Central memory CD8-positive, alpha-beta T cell (primary cell): ENCODE data around the gene ADAMTS10.
"Not testable (repeated sequence)": the region's sequence is repeated elsewhere in the genome, so short reads cannot be mapped to it uniquely, and the experiment has no call there.

Experiments used
- ATAC-seq: fragments of 150-1000 bp; cut with Tn5 transposase; replicated peaks from 2 replicates; pipeline ENCODE4 v1.10.0; 2022; ENCODE audit warnings: mild to moderate bottlenecking, moderate FRiP score, moderate number of reproducible peaks; ENCODE audit not compliant: poor library complexity, severe bottlenecking; ENCODE audit errors: extremely low read depth
- DNase-seq, 2 donors: peaks; one replicate each; pipeline ENCODE4 v3.0.0; 2021; ENCODE audit warnings: low spot score in 2 of 2
- H3K27ac Mint-ChIP-seq: one replicate; pipeline ENCODE4 v1.8.0; 2022; ENCODE audit warnings: low read depth, mild to moderate bottlenecking, moderate library complexity, mixed read lengths
- H3K27me3 Mint-ChIP-seq: one replicate; pipeline ENCODE4 v1.8.0; 2022; ENCODE audit warnings: mixed read lengths
- H3K36me3 Mint-ChIP-seq: one replicate; pipeline ENCODE4 v1.8.0; 2022; ENCODE audit warnings: mild to moderate bottlenecking, moderate library complexity, mixed read lengths; ENCODE audit not compliant: insufficient read depth
- H3K4me1 Mint-ChIP-seq: one replicate; pipeline ENCODE4 v1.8.0; 2022; ENCODE audit warnings: mixed read lengths
- H3K4me3 Mint-ChIP-seq: one replicate; pipeline ENCODE4 v1.8.0; 2022; ENCODE audit warnings: mild to moderate bottlenecking, moderate library complexity, mixed read lengths
- H3K9me3 Mint-ChIP-seq: one replicate; pipeline ENCODE4 v1.8.0; 2022; ENCODE audit warnings: mixed read lengths

ADAMTS10 gene

GRCh38 chr19:8578642-8579265, 31.8 kb downstream of the ADAMTS10 start:
- Mint-ChIP-seq H3K27me3 (no peaks in the 10 kb centered on the region), H3K27ac (peak overlapping the region; percentile 79), H3K4me3 (peak overlapping the region; percentile 81), H3K9me3 (no peaks in the 10 kb centered on the region), H3K4me1 (peaks cover 55% of the 10 kb centered on the region), H3K36me3 (peaks cover 31% of the 10 kb centered on the region)
- no peak for ATAC-seq
- DNase-seq: peak; percentile 74 to 83

- H3K36me3 Mint-ChIP-seq: peaks cover 33% of the 10 kb centered on the region
- H3K9me3 Mint-ChIP-seq: no peaks in the 10 kb centered on the region
- no peak overlapping the region for H3K27ac Mint-ChIP-seq
- ATAC-seq: no peak
- peaks cover 63% of the 10 kb centered on the region for H3K4me1 Mint-ChIP-seq
- no peaks in the 10 kb centered on the region for H3K27me3 Mint-ChIP-seq
- DNase-seq: no peak
- peak overlapping the region; percentile 81 for H3K4me3 Mint-ChIP-seq
Measured at GRCh38 chr19:8577741-8578140, 32.8 kb downstream of the ADAMTS10 start.

GRCh38 chr19:8577247-8577646, 33.3 kb downstream of the ADAMTS10 start, which contains the start of gene MYO1F:
Gene MYO1F (minus strand): TSS chr19:8577442. CDS start chr19:8577309, 133 bp downstream.
- Mint-ChIP-seq H3K9me3 (no peaks in the 10 kb centered on the region), H3K4me3 (peak within 1 kb of the TSS; percentile 81), H3K27me3 (no peaks in the 10 kb centered on the region), H3K4me1 (peaks cover 68% of the 10 kb centered on the region), H3K36me3 (peaks cover 33% of the 10 kb centered on the region), H3K27ac (peak within 1 kb of the TSS; percentile 76)
- DNase-seq (no peak), ATAC-seq (no peak)

- DNase-seq (no peak), ATAC-seq (peak; percentile 21)
- Mint-ChIP-seq H3K27ac (peak overlapping the region; percentile 76), H3K36me3 (peaks cover 33% of the 10 kb centered on the region), H3K27me3 (no peaks in the 10 kb centered on the region), H3K4me3 (peak overlapping the region; percentile 81), H3K9me3 (no peaks in the 10 kb centered on the region), H3K4me1 (peaks cover 72% of the 10 kb centered on the region)
Measured at GRCh38 chr19:8576273-8576993, 34.1 kb downstream of the ADAMTS10 start.

- Mint-ChIP-seq H3K4me3 (peak overlapping the region; percentile 81), H3K36me3 (peaks cover 37% of the 10 kb centered on the region), H3K9me3 (no peaks in the 10 kb centered on the region), H3K27me3 (no peaks in the 10 kb centered on the region), H3K27ac (peak overlapping the region; percentile 76), H3K4me1 (peaks cover 74% of the 10 kb centered on the region)
- DNase-seq (peak; percentile 33 to 47), ATAC-seq (peak; percentile 47)
Measured at GRCh38 chr19:8575467-8575997, 35.0 kb downstream of the ADAMTS10 start.

GRCh38 chr19:8574619-8574922, 35.9 kb downstream of the ADAMTS10 start:
- not testable (repeated sequence) for H3K27me3 Mint-ChIP-seq, DNase-seq, H3K9me3 Mint-ChIP-seq, ATAC-seq
- H3K4me1 Mint-ChIP-seq: peaks cover 76% of the 10 kb centered on the region
- H3K36me3 Mint-ChIP-seq: peaks cover 37% of the 10 kb centered on the region
- H3K4me3 Mint-ChIP-seq: peak overlapping the region; percentile 81
- H3K27ac Mint-ChIP-seq: peak overlapping the region; percentile 76

GRCh38 chr19:8573316-8573715, 37.2 kb downstream of the ADAMTS10 start:
- Mint-ChIP-seq H3K27ac (peak overlapping the region; percentile 76), H3K36me3 (peaks cover 44% of the 10 kb centered on the region), H3K4me3 (peak overlapping the region; percentile 81), H3K27me3 (no peaks in the 10 kb centered on the region), H3K4me1 (peaks cover 75% of the 10 kb centered on the region), H3K9me3 (no peaks in the 10 kb centered on the region)
- ATAC-seq (no peak), DNase-seq (no peak)

- no peaks in the 10 kb centered on the region for H3K9me3 Mint-ChIP-seq
- peak; percentile 42 to 53 for DNase-seq
- peak overlapping the region; percentile 81 for H3K4me3 Mint-ChIP-seq
- ATAC-seq: peak; percentile 31
- H3K36me3 Mint-ChIP-seq: peaks cover 53% of the 10 kb centered on the region
- H3K27ac Mint-ChIP-seq: peak overlapping the region; percentile 94
- H3K27me3 Mint-ChIP-seq: no peaks in the 10 kb centered on the region
- H3K4me1 Mint-ChIP-seq: peaks cover 75% of the 10 kb centered on the region
Measured at GRCh38 chr19:8571006-8571411, 39.5 kb downstream of the ADAMTS10 start.

GRCh38 chr19:8569066-8569771, 41.3 kb downstream of the ADAMTS10 start:
- ATAC-seq (peak; percentile 77), DNase-seq (peak; percentile 47 to 71)
- H3K27ac Mint-ChIP-seq: peak overlapping the region; percentile 94
- peaks cover 46% of the 10 kb centered on the region for H3K36me3 Mint-ChIP-seq
- H3K4me3 Mint-ChIP-seq: peak overlapping the region; percentile 81
- no peaks in the 10 kb centered on the region for H3K27me3 Mint-ChIP-seq
- H3K9me3 Mint-ChIP-seq: no peaks in the 10 kb centered on the region
- H3K4me1 Mint-ChIP-seq: peaks cover 71% of the 10 kb centered on the region

GRCh38 chr19:8567522-8568172, 42.9 kb downstream of the ADAMTS10 start:
- H3K9me3 Mint-ChIP-seq: no peaks in the 10 kb centered on the region

GRCh38 chr19:8566855-8567254, 43.7 kb downstream of the ADAMTS10 start:
- H3K4me3 Mint-ChIP-seq: peak overlapping the region; percentile 81

More at GRCh38 chr19:8567522-8568172, 42.9 kb downstream of the ADAMTS10 start:
- peaks cover 73% of the 10 kb centered on the region for H3K4me1 Mint-ChIP-seq
- peak overlapping the region; percentile 81 for H3K4me3 Mint-ChIP-seq
- H3K27ac Mint-ChIP-seq: peak overlapping the region; percentile 94
- no peak for DNase-seq
- no peak for ATAC-seq
- H3K27me3 Mint-ChIP-seq: no peaks in the 10 kb centered on the region
- H3K36me3 Mint-ChIP-seq: peaks cover 48% of the 10 kb centered on the region

GRCh38 chr19:8564866-8565265, 45.6 kb downstream of the ADAMTS10 start:
- Mint-ChIP-seq H3K36me3 (peaks cover 60% of the 10 kb centered on the region), H3K4me3 (peak overlapping the region; percentile 64), H3K4me1 (peaks cover 68% of the 10 kb centered on the region), H3K27ac (peak overlapping the region; percentile 96)
- H3K27me3 Mint-ChIP-seq, H3K9me3 Mint-ChIP-seq, ATAC-seq, DNase-seq: not testable (repeated sequence)

More at GRCh38 chr19:8566855-8567254, 43.7 kb downstream of the ADAMTS10 start:
- no peaks in the 10 kb centered on the region for H3K9me3 Mint-ChIP-seq
- H3K4me1 Mint-ChIP-seq: peaks cover 67% of the 10 kb centered on the region
- ATAC-seq (no peak), DNase-seq (no peak)
- peak overlapping the region; percentile 94 for H3K27ac Mint-ChIP-seq
- no peaks in the 10 kb centered on the region for H3K27me3 Mint-ChIP-seq
- H3K36me3 Mint-ChIP-seq: peaks cover 55% of the 10 kb centered on the region
